BJ (cell line): Measurements from ENCODE around the gene SHTN1. TPM values are rescaled to one million over a fixed set of nuclear protein-coding genes. Genes with fewer than 3 reads are reported as not detected.

Experiments used
- CTCF ChIA-PET: fragments of 350-600 bp; formaldehyde crosslinking; extraction: SDS; loops from one replicate; lab custom pipeline; 2021; ENCODE audit warnings: antibody characterized with exemption, inconsistent platforms; lab: Yijun Ruan, JAX
- POLR2A ChIA-PET: fragments of 300-600 bp; sonication (Branson Sonifier 250); formaldehyde crosslinking; extraction: SDS; loops from one replicate; lab custom pipeline; 2021; ENCODE audit warnings: antibody characterized with exemption; lab: Charles Lee
- DNase-seq: peaks from one replicate; pipeline ENCODE4 v3.0.0-alpha.2; 2011; ENCODE audit warnings: low read depth
- H3K27me3 ChIP-seq: 2 replicates; pipeline ENCODE4 v1.6.0; 2011; ENCODE audit warnings: low read length; ENCODE audit not compliant: control insufficient read depth, insufficient read depth
- H3K36me3 ChIP-seq: 2 replicates; pipeline ENCODE4 v1.5.1; 2011; ENCODE audit warnings: low read length; ENCODE audit not compliant: control insufficient read depth, insufficient read depth
- H3K4me3 ChIP-seq: 2 replicates; pipeline ENCODE4 v1.5.1; 2011; ENCODE audit warnings: low read depth, mild to moderate bottlenecking, control low read depth, low read length
- CTCF ChIP-seq: IDR thresholded peaks from 2 replicates; pipeline ENCODE4 v1.5.1; 2011; ENCODE audit warnings: low read depth, mild to moderate bottlenecking, control low read depth, inconsistent platforms, low read length, moderate library complexity; ENCODE audit not compliant: insufficient read depth
- polyA plus RNA-seq: library from polyadenylated mRNA; depleted of rRNA; stranded (reverse); fragments of >200 nt; gene quantifications from 2 replicates; pipeline ENCODE4 v1.2.3, GENCODE V29; 2011

SHTN1 gene
- polyA plus RNA-seq, 1 experiment, result 2.8 TPM

GRCh38 chr10:116836902-116837523, 168.0 kb downstream of the SHTN1 start:
- peak; percentile 30; the same call in 1 of the 2 replicates for TF ChIP-seq CTCF
- ChIA-PET POLR2A (no interaction called here), CTCF (interaction anchor here (0.7 to 3.2 kb wide), 4 partner anchors 9 to 338 kb away, joined by 3 to 16 read pairs (median 4); no protein-coding TSS in a partner anchor)
- DNase-seq, result no peak
- Histone ChIP-seq H3K4me3 (no peak overlapping the region), H3K36me3 (no peaks in the 10 kb centered on the region), H3K27me3 (peaks cover 2% of the 10 kb centered on the region; the same call in 1 of the 2 replicates)

GRCh38 chr10:116836083-116836482, 168.9 kb downstream of the SHTN1 start:
- Histone ChIP-seq H3K36me3 (no peaks in the 10 kb centered on the region), H3K4me3 (no peak overlapping the region), H3K27me3 (peaks cover 2% of the 10 kb centered on the region; the same call in 1 of the 2 replicates)
- POLR2A ChIA-PET, result no interaction called here
- TF ChIP-seq CTCF, result no peak
- CTCF ChIA-PET, result interaction anchor here (0.6 to 3.2 kb wide), 5 partner anchors 39 to 339 kb away, joined by 3 to 16 read pairs (median 7); no protein-coding TSS in a partner anchor
- DNase-seq, result no peak

- POLR2A ChIA-PET, result interaction anchor here (0.5 kb wide), 1 partner anchor 10 kb away, joined by 6 read pairs; no protein-coding TSS in a partner anchor
- TF ChIP-seq CTCF, result no peak
- no peaks in the 10 kb centered on the region for H3K36me3 ChIP-seq
- CTCF ChIA-PET, result interaction anchor here (0.6 to 1.3 kb wide), 4 partner anchors 39 to 339 kb away, joined by 3 to 8 read pairs (median 5); no protein-coding TSS in a partner anchor
- H3K27me3 ChIP-seq, result peaks cover 2% of the 10 kb centered on the region; the same call in 1 of the 2 replicates
- no peak overlapping the region for H3K4me3 ChIP-seq
- no peak for DNase-seq
These were observed 169.3 kb downstream of the SHTN1 start for GRCh38 chr10:116835658-116836057.

GRCh38 chr10:116833986-116834985, 170.7 kb downstream of the SHTN1 start:
- POLR2A ChIA-PET, result no interaction called here
- CTCF ChIA-PET, result no interaction called here

More at GRCh38 chr10:116833986-116834985, 170.7 kb downstream of the SHTN1 start:
- no peaks in the 10 kb centered on the region for H3K36me3 ChIP-seq
- peaks cover 2% of the 10 kb centered on the region; the same call in 1 of the 2 replicates for H3K27me3 ChIP-seq
- no peak overlapping the region for H3K4me3 ChIP-seq
- no peak for TF ChIP-seq CTCF
- no peak for DNase-seq
